Skeletal muscle cell (primary cell): ENCODE results near the gene EIF4A3.

Experiments used
- DNase-seq: peaks from one replicate; pipeline ENCODE4 v3.0.0-alpha.2; 2010; ENCODE audit warnings: low read depth
- H3K4me3 ChIP-seq: 2 replicates; pipeline ENCODE4 v1.5.1; 2011; ENCODE audit warnings: low read depth, mild to moderate bottlenecking, control low read depth, low read length, moderate library complexity

The EIF4A3 gene

GRCh38 chr17:80105762-80106161 lies 41.2 kb downstream of the EIF4A3 start:
- DNase-seq, result no peak
- H3K4me3 ChIP-seq, result no peak overlapping the region

- H3K4me3 ChIP-seq, result no peak overlapping the region
- no peak for DNase-seq
Measured at GRCh38 chr17:80104956-80105375, 42.0 kb downstream of the EIF4A3 start.

GRCh38 chr17:80104321-80104955 lies 42.5 kb downstream of the EIF4A3 start:
- no peak overlapping the region for H3K4me3 ChIP-seq
- DNase-seq, result no peak

GRCh38 chr17:80103449-80104085 lies 43.4 kb downstream of the EIF4A3 start:
- no peak for DNase-seq
- no peak overlapping the region for H3K4me3 ChIP-seq

- DNase-seq, result no peak
- peak overlapping the region; percentile 85 for H3K4me3 ChIP-seq
Measured at GRCh38 chr17:80102664-80103448, 44.1 kb downstream of the EIF4A3 start.

GRCh38 chr17:80101946-80102663 lies 44.8 kb downstream of the EIF4A3 start:
- DNase-seq, result no peak

GRCh38 chr17:80101011-80101945 lies 45.6 kb downstream of the EIF4A3 start, which contains the start of gene GAA:
Gene GAA, plus strand, starts transcription at chr17:80101581. Its CDS starts 3,006 bp downstream, at chr17:80104587.
- no peak for DNase-seq
- H3K4me3 ChIP-seq, result peak within 1 kb of the TSS; percentile 85

More at GRCh38 chr17:80101946-80102663, 44.8 kb downstream of the EIF4A3 start:
- peak overlapping the region; percentile 85 for H3K4me3 ChIP-seq

GRCh38 chr17:80100035-80100323 lies 46.9 kb downstream of the EIF4A3 start:
- H3K4me3 ChIP-seq, result no peak overlapping the region
- DNase-seq, result no peak

- DNase-seq, result no peak
- no peak overlapping the region for H3K4me3 ChIP-seq
Measured at GRCh38 chr17:80099291-80100034, 47.5 kb downstream of the EIF4A3 start.

GRCh38 chr17:80097844-80098691 lies 48.9 kb downstream of the EIF4A3 start:
- H3K4me3 ChIP-seq, result no peak overlapping the region
- no peak for DNase-seq

- no peak for DNase-seq
Measured at GRCh38 chr17:80097127-80097621, 49.8 kb downstream of the EIF4A3 start.

GRCh38 chr17:80096561-80097021 lies 50.3 kb downstream of the EIF4A3 start:
- DNase-seq, result no peak
- H3K4me3 ChIP-seq, result no peak overlapping the region

More at GRCh38 chr17:80097127-80097621, 49.8 kb downstream of the EIF4A3 start:
- H3K4me3 ChIP-seq, result no peak overlapping the region

- H3K4me3 ChIP-seq, result no peak overlapping the region
- DNase-seq, result no peak
Measured at GRCh38 chr17:80095844-80096475, 51.0 kb downstream of the EIF4A3 start.

GRCh38 chr17:80095038-80095843 lies 51.7 kb downstream of the EIF4A3 start:
- no peak overlapping the region for H3K4me3 ChIP-seq
- no peak for DNase-seq

GRCh38 chr17:80092959-80093358 lies 54.0 kb downstream of the EIF4A3 start:
- no peak for DNase-seq

GRCh38 chr17:80091376-80091775 lies 55.6 kb downstream of the EIF4A3 start:
- DNase-seq, result no peak
- no peak overlapping the region for H3K4me3 ChIP-seq

More at GRCh38 chr17:80092959-80093358, 54.0 kb downstream of the EIF4A3 start:
- H3K4me3 ChIP-seq, result no peak overlapping the region
